GM21576 (cell line): ENCODE measurements around the gene COX7A2L.
A peak's percentile ranks its signal among the peaks of the same experiment; 100 is the strongest.
"Not testable (repeated sequence)": the region's sequence is repeated elsewhere in the genome, so short reads cannot be mapped to it uniquely, and the experiment has no call there.

Experiments
- ATAC-seq: cut with Tn5 transposase; IDR thresholded peaks from one replicate; pipeline ENCODE4 v1.9.1; 2021; ENCODE audit warnings: mild to moderate bottlenecking, moderate library complexity; ENCODE audit not compliant: unreplicated experiment

Gene COX7A2L

DNA sequence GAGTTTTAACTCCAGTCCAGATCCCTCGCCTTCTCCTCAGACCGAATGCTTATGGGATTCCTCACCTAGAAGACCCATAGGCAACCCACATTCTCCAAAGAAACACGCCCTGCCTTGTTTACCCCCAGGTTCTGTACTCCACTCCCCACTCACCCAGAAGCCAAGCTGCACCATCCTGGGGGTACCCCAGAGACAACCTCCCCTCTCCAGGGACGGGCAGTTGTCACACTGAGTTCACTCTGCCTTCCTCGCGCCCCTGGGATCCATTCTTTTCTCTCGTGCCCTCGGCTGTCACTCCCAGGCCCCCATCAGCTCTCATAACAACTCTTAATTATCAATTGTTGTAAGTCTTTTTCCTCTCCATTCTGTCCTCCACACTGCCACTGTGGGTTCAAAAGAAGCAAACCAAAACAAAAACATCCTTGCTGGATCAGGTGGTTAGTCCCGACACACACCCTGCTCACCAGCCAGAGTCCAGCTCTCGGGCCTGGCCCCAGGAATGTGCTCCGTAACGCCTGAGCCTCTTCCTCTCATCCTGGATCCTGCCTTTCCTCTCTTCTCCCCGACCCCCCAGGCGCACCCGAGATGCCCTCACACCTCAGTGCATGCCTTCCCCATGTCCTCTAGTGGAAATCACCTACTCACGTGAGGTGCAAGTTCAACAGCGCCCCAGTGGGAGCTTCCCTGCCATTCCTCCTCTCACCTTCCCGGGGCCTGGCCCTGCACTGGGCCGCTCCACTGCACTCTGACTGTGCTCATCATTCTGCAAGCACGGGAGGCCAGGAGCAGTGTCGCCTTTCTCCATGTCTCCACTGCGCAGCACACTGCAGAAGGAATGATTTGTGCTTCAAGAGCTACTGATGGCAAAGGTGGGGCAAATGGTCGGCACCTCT lies 20.7 kb downstream of the COX7A2L start:
- no peak for ATAC-seq

DNA sequence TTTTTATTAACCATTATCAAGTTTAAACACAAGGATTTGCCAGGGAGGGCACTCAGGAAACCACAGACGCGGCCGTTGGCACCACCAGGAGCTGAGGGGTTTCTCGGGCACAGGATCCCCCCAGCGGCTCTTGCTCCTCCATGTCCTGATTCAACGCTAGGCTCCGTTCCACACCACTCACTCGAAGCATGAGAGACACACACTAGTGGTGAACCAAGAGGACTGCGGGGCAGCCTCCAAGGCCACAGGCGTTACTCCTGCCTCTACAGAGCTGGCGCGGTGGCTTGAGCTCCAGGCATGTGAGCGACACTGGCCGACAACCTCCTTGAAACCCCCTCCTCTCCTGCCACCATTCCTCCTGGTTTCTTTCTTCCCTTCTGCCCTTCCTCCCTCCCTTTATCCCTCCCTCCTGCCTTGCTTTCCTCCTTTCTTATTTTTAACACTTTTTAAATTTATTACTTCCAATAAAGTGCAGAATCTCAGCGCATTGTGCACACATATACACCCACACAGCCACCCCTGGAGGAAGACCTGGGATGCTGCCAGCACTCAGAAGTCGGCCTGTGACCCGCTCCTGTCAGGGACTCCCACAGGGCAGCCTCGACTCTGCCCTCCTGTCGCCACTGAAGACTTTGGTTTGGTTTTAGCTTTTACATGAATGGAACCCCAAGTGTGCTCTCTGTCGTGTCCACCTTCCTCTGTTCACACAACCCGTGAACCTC lies 21.7 kb downstream of the COX7A2L start:
- ATAC-seq = no peak

DNA sequence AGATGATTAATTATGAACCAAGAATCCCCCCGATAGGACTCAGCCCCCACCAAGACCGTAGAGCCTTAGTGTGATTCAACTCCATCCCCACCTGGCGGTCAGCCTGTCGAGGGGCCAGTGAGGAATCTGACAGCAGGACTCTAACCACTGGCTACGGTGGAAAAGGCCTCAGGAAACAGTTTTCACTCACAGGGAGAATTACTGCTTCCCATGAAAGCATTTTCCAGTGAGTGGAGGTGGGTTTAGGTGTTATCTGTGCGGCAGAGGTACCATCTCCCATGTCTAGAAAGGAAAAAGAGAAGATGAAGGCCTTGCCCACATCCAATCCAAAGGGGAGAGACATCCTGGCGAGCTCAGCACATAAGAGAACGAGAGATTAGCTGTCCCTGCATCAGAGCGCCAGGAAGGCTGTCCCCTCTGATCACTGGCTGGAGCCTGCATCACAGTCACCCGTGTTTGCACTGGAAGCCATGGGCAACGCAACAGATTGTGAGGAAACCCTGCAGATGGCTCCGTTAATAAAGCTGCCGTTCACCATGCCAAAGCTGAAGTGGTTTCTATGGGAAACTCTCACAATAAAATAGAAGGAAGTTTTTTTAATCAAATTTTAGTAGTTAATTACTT lies 22.3 kb downstream of the COX7A2L start:
- no peak for ATAC-seq

DNA sequence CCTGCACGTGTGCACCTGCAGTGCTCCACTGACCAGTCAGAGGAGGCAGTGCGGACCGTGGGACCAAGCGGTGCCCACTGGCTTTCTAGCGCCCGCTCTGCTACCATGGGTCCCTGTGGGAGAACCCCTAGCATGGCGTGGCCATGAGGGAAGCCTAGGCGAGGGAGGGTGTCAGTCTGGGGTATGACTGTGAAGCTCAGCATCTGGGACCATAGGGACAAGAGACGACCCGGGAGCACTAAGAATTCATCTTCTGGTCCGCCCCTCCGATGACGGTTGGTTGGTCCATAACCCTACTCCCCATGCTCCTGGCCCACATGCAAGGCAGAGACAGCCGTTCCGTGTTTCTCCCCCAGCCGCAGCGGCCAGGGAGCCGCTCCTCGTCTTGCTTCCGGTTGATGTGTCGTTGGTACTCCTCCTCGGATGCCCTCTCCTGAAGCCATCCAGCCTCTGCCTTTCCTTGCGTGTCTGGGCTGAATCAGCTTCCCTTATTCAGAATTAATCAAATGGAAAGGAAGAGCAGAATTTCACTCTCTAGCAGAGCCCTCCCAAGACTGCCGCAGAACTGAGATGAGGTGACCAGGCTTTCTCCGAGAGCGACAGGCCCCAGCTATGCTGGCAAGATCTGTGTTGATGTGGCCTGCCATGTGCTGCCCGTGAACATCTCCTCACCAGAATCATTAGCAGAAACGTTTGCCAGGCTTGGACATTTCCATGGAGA lies 23.0 kb downstream of the COX7A2L start:
- ATAC-seq = no peak

DNA sequence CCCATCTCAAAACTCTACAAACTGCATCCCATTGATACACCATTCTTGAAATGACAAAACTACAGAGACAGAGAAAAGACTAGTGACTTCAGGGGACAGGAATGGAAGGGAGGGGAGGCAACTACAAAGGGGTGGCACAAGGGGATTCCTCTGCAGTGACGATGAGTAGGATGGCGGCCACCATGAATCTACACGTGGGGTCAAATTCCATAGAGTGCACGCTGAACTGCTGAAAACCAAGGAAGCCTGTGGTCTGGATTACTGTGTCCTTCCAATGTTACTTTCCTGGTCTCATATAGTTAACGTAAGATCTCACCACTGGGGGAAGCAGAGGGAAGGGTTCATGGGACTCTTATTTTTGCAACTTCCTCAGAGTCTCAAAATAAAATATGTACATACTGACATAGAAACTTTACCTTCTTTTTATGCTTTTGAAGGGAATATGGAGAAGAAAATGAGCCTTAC lies 23.6 kb downstream of the COX7A2L start:
- no peak for ATAC-seq

DNA sequence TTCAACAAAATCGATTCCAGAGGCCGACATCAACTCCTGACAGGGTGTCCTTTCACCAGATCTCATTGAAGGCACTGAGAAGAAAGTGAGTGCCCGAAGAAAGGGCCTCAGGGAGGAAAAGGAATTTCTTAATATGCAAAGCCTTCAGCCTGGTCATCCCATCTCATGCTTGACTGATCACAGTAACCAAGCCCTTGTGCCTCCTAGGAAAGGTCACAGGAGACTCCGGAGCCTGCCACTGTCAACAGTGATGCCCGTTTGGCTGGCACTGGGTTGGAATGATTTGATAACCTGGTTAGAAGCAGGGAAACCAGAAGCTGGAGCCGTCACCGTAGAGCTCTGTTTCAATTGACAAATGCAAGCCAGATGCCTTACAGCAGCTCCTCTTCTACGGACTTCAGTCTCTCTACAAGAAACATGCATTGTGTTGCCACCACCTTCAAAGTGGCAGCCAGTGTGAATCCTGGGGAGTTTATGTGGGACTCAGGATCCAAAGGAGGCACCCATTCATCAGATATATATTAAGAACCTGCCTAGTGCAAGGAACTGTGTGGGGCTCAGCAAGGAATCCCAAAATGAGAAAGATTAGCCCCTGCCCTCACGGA lies 24.6 kb downstream of the COX7A2L start:
- ATAC-seq = no peak

DNA sequence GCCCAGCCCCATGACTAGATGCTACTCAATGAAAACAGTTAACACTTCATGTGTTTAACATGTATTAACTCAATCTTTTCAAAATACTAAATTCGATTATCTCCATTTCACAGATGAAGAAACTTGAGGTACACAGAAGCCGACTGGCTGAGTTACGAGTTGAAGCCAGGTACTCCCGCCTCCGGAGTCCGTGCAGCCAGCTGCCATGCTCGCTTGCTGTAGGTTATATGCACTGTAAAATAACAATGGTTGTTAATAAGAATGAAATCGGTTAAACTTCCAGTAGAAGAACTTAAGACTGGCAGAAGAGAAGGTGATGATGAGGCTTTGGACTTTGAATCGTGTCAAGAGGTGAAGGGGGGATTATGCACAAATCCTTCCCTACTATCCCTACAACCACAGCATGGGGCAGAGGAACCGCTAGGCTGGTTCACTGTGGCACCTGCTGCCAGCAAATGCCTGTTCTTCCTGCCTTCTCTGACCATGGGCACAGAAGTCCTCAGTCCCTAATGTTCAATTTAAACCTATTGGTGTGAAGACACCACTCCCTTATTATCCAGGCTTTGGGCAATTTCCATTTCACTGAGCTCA lies 25.4 kb downstream of the COX7A2L start:
- no peak for ATAC-seq

DNA sequence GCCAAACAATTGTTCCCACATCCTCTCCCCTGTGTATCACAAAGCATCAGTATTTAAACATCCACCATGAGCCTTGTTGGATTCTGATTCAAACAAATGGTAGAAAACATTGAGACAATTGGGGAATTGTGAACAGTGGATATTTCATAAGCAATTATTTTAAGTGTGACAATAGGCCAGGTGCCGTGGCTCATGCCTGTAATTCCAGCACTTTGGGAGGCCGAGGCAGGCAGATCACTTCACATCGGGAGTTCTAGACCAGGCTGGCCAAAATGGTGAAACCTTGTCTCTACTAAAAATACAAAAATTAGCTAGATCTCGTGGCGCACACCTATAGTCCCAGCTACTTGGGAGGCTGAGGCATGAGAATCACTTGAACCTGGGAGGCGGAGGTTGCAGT lies 26.2 kb downstream of the COX7A2L start:
- ATAC-seq = not testable (repeated sequence)

DNA sequence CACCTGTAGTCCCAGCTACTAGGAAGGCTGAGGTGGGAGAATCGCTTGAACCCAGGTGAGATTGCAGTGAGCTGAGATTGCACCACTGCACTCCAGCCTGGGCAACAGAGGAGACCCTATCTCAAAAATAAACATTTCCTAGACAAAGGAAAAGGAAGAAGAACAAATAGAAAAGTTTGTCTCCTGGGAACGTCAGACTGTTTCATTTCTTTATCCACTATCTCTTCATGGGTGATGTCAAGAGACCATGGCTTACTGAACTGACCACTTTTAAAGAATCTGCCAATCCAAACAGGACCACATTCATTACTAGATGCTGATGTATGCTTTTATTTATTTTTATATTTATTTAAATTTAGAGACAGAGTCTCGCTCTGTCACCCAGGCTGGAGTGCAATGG lies 26.8 kb downstream of the COX7A2L start:
- no peak for ATAC-seq

DNA sequence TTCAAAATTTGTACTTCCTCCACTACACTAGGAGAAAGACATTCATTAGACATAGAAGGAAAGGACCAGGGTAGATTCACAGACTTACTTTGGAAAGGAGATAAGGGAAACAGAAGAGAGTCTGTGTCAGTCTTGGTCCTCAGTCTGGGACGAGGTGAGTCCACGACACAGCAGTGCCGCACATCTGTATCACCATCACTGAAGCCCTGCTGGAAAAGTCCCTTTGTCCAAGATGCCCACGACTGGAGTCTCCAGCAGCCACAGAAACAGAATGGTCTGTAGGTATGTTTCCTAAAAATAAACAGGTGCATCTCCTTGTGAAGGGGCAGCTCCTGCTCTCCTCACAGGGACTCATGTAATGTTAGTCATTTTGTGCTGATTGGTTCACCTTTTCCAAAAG lies 27.4 kb downstream of the COX7A2L start:
- ATAC-seq = no peak

DNA sequence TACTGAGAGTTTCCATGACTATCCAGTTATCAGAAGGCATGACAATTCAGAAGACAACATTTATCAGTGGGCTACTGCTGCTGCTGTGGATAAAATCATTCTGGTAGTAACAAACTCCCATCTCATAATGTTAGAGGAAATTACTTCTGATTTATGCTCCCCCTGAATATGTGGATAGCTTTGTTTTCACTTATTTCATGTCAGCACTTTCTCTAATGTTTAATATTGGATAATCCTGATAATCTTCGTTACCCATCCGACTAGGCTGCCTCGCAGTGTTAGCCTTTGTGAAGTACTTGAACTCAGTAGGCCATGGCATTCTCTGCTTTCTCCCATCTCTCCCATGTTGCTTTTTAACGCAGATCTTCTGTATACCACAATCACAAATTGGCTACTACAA lies 28.4 kb downstream of the COX7A2L start:
- no peak for ATAC-seq

DNA sequence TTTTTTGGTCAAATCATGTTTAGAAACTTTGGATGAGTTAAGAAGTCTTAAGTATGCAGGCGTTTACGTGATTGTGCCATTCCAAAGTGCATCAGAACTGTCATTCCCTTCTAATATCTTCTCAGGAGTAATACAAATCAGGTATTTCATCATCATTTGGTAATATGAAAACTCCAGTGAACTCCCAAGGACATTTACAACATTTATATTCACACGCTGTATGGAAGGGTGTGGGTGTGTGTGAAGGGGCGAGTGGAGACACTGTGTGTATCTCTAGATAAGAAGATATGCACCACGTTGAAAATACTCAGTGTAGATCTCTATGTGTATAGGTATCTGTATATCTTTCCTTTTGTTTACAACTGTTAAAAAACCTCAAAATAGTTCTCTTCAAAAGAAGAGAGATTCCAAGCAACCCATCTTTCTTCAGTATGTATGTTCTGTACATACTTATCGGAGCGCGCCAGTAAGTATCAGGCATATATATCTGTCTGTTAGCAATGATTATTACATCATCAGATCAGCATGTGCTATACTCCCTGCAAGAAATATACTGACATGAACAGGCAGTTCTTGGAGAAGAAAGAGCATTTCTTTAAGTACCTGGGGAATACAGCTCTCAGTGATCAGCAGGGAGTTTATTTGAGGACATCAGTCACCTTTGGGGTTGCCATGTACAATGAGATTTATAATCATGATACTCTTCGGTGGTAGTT lies 29.3 kb downstream of the COX7A2L start:
- ATAC-seq = no peak

DNA sequence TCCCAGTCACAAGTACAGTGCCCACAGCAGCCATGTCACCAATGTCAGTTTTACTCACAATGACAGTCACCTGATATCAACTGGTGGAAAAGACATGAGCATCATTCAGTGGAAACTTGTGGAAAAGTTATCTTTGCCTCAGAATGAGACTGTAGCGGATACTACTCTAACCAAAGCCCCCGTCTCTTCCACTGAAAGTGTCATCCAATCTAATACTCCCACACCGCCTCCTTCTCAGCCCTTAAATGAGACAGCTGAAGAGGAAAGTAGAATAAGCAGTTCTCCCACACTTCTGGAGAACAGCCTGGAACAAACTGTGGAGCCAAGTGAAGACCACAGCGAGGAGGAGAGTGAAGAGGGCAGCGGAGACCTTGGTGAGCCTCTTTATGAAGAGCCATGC lies 31.3 kb downstream of the COX7A2L start:
- ATAC-seq = no peak

DNA sequence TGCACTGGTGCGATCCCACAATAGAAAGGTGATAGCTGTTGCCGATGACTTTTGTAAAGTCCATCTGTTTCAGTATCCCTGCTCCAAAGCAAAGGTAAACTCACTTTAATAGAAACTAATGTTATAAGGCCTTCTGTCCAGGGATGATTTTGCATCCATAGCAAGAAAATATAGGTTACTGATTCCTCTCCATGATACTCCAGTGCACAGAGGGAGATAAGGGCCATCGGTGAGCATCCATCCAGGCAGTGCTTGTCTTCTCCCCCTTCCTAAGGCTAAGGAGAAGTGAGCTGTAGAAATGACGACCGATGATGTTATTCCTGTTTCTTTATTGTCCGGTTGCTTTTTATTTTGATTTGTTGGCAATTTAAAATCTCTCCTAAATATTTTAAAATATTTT lies 32.1 kb downstream of the COX7A2L start:
- ATAC-seq = no peak

DNA sequence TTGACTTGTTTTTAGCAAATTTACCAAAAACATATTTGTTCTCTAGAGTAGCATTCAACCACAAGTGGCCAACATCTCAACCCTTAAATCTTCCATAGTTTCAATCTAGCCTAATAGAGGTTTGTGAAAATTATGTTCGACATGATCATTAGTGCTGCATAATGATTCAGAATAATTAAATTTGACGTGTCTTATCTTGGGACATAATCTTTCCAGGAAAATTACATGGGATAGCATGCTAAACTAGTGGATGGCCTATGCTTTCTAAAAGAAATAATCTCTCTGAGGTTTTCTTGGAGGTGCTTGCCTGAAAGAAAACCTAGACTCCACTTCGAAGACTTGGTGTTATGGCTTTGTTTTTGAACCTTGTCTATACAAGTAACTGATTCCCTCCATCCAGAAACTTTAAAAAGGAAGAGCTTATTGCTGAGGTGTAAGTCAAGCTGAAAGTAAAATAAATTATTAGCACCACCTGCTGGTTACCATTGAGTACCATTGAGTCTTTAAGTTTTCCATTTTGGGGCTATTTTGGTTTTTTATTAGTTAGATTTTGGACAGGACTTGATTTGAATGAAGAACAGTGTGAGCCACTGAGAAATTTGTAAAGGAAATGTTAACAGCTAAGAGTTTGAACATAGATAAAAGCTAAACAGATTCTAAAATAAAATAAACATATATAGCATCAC lies 32.7 kb downstream of the COX7A2L start:
- ATAC-seq = no peak

DNA sequence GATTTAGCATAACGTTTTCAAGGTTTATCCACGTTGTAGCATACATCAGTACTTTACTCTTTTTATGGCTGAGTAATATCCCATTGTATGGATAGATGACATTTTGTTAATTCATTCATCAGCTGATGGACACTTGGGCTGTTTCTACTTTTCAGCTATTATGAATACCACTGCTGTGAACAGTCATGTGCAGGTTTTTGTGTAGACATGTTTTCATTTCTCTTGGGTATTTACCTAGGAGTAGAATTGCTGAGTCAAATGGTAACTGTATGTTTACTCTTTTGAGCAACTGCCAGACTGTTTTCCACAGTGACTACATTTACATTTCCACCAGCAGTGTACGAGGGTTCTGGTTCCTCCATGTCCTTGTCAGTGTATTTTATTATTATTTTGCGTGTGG lies 33.9 kb downstream of the COX7A2L start:
- peak; percentile 59 for ATAC-seq

DNA sequence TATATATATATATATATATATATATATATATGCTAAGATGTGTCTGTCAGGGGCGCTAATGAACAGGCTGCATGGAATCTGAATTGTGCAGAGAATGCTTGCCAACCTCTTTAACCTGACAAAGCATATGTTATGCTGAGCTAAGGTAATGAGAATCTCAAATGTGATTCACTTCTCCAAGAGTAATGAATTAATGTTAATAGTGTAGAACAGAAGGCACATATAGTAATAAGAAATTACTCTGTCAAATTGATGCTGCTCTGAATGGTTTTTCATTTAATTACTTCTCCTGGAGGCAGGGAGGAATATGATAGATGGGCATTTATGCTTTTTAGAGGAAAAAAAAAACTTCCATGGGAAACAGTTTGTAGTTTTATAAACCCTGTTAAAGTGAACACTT lies 35.4 kb downstream of the COX7A2L start:
- ATAC-seq = no peak

DNA sequence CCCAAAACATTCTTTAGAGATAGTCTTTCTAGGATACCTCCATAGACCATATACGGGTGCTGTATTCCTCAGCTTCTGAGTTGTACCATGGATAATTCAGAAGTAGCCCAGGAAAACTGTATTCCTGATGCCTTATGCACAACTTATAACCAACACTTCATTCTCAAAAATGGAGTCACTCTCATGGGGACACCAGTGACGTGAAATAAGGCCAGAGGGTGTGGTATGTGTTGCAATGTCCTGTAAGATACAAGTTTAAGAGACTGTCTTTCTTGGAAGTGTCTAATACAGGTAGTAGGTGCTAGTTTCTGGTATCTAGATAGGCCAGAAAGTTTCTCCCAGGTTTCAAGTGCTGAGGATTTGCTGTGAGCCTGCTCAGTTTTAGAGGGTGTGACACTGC lies 36.1 kb downstream of the COX7A2L start:
- no peak for ATAC-seq

DNA sequence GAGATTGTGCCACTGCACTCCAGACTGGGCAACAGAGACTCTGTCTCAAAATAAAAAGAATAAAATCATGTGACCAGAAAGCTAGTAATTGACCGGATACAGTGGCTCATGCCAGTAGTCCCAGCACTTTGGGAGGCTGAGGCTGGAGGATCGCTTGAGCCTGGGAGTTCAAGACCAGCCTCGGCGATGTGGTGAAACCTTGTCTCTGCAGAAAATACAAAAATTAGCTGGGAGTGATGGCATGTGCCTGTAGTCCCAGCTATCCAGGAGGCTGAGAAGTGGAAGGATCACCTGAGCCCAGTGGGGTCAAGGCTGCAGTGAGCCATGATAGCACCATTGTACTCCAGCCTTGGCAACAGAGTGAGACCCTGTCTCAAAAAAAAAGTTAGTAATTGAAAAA lies 36.8 kb downstream of the COX7A2L start:
- ATAC-seq = no peak
